Activated naive CD8-positive, alpha-beta T cell treated with anti-CD3 and anti-CD28 coated beads for 36 hours (primary cell): ENCODE results near the gene ZBED4. TPM values are rescaled to one million over a fixed set of nuclear protein-coding genes. Genes with fewer than 3 reads are reported as not detected.

Experiments used
- DNase-seq: peaks from one replicate; pipeline ENCODE4 v3.0.0; 2021
- H3K27ac Mint-ChIP-seq: one replicate; pipeline ENCODE4 v1.8.0; 2022; ENCODE audit warnings: mild to moderate bottlenecking, moderate library complexity, mixed read lengths
- H3K27me3 Mint-ChIP-seq: one replicate; pipeline ENCODE4 v1.8.0; 2022; ENCODE audit warnings: mild to moderate bottlenecking, mixed read lengths
- H3K36me3 Mint-ChIP-seq: one replicate; pipeline ENCODE4 v1.8.0; 2021; ENCODE audit warnings: mild to moderate bottlenecking, mixed read lengths
- H3K4me1 Mint-ChIP-seq: one replicate; pipeline ENCODE4 v1.8.0; 2021; ENCODE audit warnings: mixed read lengths
- H3K4me3 Mint-ChIP-seq: one replicate; pipeline ENCODE4 v1.8.0; 2022; ENCODE audit warnings: mild to moderate bottlenecking, moderate library complexity, mixed read lengths
- H3K9me3 Mint-ChIP-seq: one replicate; pipeline ENCODE4 v1.8.0; 2022; ENCODE audit warnings: mixed read lengths
- total RNA-seq, 2 experiments: library from RNA; stranded (reverse); gene quantifications; one replicate each; pipeline ENCODE4 v1.2.3, GENCODE V29; 2021

ZBED4 gene
- total RNA-seq, 2 experiments from 2014 or later = 20.6 to 20.7 TPM

DNA sequence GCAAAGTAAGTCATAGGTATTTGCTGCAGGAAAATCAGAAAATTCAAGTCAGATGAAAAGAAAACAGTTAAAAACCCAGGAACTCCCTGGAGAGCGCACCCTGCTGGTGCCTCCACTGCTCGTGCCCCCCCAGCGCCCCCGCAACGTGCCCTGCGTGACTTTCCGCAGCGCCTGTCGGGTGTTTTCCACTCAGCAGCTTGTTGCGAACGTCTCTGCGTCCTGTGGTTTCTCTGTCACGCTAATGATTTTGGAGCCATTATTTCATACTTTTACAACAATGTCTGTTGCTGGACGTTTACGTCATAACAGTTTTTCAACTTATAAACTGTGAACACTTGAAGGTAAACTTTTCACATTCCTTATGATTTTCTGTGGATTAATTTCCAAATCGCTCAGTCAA is 69.8 kb downstream of the ZBED4 start:
- H3K27me3 Mint-ChIP-seq = no peaks in the 10 kb centered on the region
- H3K27ac Mint-ChIP-seq = peak overlapping the region; percentile 25
- no peak overlapping the region for H3K4me3 Mint-ChIP-seq
- no peaks in the 10 kb centered on the region for H3K9me3 Mint-ChIP-seq
- peaks cover 19% of the 10 kb centered on the region for H3K36me3 Mint-ChIP-seq
- H3K4me1 Mint-ChIP-seq = peaks cover 28% of the 10 kb centered on the region
- DNase-seq = peak; percentile 28

DNA sequence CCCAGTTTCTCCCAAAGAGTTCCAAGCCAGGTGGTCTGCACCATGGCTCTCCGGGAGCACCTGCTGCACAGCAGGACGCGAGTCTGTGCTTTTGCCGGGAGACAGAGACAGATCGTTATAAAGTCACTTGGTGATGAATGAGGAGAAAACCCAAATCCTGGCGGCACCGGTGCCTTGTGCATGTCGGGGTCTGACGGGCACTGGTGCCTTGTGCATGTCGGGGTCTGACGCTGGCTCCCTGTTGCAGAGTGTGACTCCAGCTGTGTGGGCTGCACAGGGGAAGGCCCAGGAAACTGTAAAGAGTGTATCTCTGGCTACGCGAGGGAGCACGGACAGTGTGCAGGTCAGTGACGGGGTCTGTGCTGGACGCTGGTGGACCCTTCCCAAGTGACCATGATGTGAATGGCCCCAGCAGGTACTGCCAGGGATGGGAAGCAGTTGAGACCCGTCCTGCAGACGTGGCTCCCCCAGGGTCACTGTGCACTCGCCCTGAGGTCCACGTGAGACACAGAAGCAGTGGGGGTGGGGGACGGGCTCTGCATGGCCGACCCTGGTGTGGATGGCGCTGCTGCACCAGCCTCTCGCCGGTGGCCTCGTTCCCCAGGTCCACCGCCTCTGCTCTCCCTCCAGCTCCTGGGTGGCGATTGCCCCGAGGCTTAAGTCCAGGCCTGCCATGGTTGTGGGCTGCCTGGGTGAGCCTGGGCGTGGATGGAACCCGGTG is 70.6 kb downstream of the ZBED4 start:
- Mint-ChIP-seq H3K9me3 (no peaks in the 10 kb centered on the region), H3K27ac (peak overlapping the region; percentile 98), H3K36me3 (peaks cover 19% of the 10 kb centered on the region), H3K4me3 (no peak overlapping the region), H3K4me1 (peaks cover 28% of the 10 kb centered on the region), H3K27me3 (no peaks in the 10 kb centered on the region)
- DNase-seq = no peak

DNA sequence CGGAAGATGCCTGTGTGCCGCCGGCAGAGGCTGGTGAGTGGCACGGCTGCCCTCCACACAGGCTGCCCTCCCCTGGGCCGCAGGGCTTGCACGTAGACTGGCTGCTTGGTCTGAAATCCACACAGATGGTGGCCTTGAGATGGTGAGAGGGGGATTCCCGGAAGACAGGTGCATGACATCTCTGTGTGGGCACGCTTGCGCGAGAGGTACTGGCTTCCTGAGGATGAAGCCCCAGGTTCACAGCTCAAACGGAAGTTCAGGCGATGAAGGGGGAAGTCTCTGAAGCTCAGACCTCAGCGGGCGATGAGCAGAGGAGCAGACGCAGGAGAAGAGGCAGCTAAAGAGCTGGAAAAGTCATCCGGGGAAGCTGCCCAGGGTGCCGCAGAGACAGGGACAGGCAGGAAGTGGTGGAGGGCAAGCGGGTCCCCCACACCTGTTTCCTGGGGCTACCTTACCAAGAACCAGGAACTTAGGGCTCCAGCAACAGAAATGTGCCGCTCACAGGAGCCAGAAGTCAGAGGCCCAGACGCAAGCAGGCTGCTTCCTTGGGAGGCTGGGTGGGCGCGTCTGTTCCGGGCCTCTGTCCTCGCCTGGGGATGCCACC is 72.0 kb downstream of the ZBED4 start:
- H3K27me3 Mint-ChIP-seq = no peaks in the 10 kb centered on the region
- H3K27ac Mint-ChIP-seq = peak overlapping the region; percentile 98
- no peaks in the 10 kb centered on the region for H3K9me3 Mint-ChIP-seq
- H3K36me3 Mint-ChIP-seq = peaks cover 17% of the 10 kb centered on the region
- H3K4me3 Mint-ChIP-seq = peak overlapping the region; percentile 75
- H3K4me1 Mint-ChIP-seq = peaks cover 26% of the 10 kb centered on the region
- DNase-seq = peak; percentile 68

DNA sequence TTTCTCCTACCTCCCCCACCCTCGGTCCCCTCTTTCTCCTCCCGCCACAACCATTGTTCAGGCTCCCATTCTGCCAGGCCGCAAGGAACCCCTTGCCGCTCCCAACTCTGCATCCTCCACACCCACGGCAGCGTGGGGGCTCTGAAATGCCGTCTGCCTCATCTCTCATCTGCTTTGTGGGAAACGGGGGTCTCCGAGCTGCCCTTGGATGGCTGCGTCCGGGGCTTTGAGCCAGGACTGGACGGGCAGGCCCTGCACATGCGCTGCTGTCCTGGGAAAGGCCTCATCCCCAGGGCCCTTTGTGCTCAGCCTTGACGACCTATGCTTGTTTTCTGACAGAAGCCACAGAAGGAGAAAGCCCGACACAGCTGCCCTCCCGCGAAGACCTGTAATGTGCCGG is 73.3 kb downstream of the ZBED4 start:
- Mint-ChIP-seq H3K27ac (peak overlapping the region; percentile 78), H3K27me3 (no peaks in the 10 kb centered on the region), H3K4me3 (no peak overlapping the region), H3K36me3 (peaks cover 17% of the 10 kb centered on the region), H3K4me1 (peaks cover 35% of the 10 kb centered on the region), H3K9me3 (no peaks in the 10 kb centered on the region)
- no peak for DNase-seq

DNA sequence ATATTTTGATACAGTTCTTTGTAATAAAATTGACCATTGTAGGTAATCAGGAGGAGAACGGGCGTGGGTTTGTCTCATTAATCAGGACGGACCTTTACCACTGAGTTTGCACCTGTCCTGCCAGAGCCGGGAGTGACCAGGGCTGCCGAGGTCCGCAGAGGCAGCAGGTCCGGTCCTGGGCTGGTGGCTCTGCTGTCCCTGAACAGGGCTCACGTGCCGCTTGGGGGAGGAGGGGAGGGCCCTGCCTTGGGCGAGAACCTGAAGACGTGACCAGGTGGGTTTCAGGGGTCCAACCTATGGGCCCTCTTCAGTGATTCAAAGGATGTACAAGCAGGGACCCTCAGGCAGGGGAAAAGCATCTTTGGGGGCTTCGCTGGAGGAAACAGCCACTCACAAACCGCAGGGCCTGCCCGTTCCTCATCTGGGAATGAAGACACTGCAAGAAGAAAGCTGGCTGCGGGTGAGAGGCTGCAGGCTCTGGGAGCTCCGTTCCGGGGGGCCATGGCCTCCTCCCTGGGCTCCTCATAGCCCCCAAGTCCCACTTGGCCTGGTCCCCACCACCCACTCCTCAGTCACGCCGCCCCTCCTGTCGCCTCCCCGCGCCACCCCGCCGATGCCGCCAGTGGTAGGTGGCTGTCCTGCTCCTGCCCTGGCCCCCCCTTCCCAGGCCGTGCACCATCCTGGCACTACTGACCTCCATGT is 74.0 kb downstream of the ZBED4 start:
- no peaks in the 10 kb centered on the region for H3K9me3 Mint-ChIP-seq
- peaks cover 35% of the 10 kb centered on the region for H3K4me1 Mint-ChIP-seq
- H3K36me3 Mint-ChIP-seq = peaks cover 17% of the 10 kb centered on the region
- DNase-seq = no peak
- H3K27ac Mint-ChIP-seq = no peak overlapping the region
- H3K27me3 Mint-ChIP-seq = no peaks in the 10 kb centered on the region
- H3K4me3 Mint-ChIP-seq = no peak overlapping the region

DNA sequence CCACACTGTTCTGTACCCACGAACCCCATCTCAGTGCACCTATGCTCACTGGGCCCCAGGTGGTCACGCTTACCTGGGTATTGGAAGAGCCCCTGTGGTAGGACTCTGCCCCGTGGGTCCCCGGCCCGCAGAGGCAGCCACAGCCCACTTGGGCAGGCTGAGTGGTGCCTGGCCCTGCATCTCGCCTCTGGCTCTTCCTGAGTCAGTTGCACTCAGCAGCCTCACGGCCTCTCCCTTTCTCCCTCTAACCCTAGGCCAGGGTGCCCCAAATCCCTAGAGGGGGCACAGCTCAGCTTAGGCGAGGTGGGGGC is 74.5 kb downstream of the ZBED4 start:
- no peaks in the 10 kb centered on the region for H3K9me3 Mint-ChIP-seq
- no peak overlapping the region for H3K4me3 Mint-ChIP-seq
- peaks cover 18% of the 10 kb centered on the region for H3K36me3 Mint-ChIP-seq
- peaks cover 39% of the 10 kb centered on the region for H3K4me1 Mint-ChIP-seq
- no peak for DNase-seq
- H3K27ac Mint-ChIP-seq = no peak overlapping the region
- H3K27me3 Mint-ChIP-seq = no peaks in the 10 kb centered on the region

DNA sequence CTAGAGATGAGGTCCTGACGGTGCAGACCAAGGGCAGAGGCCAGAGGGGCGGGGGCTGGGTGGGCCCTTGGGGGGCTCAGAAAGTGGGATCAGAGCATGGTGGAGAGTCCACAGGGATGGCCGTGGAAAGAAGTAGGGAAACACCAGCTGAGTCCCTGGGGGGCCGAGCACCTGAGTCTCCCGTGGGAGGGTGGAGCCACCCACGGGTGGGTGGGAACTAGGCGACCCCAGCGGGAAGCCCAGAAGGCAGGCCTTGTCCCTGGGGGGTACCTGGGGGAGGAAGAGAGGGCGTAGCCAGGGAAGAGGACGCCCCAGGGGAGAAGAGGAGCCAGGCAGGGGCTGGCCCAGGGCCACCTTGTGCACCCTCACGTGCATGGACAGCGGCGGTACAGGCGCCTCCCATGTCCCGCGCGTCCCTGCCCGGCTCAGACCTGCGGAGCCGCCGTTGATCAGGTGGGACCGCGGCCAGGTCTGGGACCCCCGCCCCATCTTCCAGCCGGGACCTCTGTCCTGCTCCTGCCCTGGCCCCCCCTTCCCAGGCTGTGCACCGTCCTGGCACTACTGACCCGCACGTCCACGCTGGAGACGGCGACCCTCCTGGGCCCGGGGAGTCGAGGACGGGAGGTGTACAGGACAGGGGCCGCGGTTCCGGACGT is 75.0 kb downstream of the ZBED4 start:
- no peak overlapping the region for H3K27ac Mint-ChIP-seq
- peaks cover 18% of the 10 kb centered on the region for H3K36me3 Mint-ChIP-seq
- H3K27me3 Mint-ChIP-seq = no peaks in the 10 kb centered on the region
- H3K9me3 Mint-ChIP-seq = no peaks in the 10 kb centered on the region
- DNase-seq = no peak
- peaks cover 38% of the 10 kb centered on the region for H3K4me1 Mint-ChIP-seq
- H3K4me3 Mint-ChIP-seq = no peak overlapping the region

DNA sequence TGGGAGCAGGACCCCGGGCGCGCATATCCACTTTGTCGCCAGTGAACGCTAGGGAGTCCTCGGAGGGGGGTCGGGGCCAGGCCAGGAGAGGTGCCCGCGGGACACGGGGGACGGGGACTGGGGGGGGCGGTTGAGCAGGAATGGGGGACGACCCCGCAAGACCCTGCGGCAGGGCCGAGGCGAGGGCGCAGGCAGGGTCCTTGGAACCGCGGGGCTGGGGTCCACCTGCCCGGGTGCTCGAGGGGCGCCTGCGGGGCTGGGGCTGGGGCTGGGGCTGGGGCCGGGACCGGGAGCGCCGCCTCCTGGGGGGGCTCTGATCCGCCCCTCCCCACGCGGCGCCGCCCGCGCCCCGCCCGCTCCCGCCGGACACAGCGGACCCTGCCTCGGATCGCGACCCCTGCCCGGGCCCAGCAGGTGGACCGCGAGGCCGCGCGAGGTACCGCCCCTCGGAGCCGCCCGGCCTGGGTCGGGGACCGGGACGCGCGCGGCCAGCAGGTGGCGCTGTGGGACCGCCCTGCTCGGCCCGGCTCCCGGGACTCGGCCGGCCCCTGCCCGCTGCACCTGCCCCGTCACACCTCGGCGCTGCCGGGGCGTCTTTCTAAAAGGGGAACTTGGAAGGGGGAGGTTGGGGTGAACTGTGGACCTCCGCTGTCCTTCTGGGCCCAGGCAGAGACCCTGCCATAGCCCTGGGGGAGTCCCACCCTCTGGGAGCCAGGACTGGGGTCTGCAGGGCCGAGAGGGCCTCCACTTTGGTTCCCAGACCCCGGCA is 75.8 kb downstream of the ZBED4 start:
- Mint-ChIP-seq H3K4me1 (peaks cover 38% of the 10 kb centered on the region), H3K36me3 (peaks cover 15% of the 10 kb centered on the region), H3K9me3 (no peaks in the 10 kb centered on the region), H3K27me3 (no peaks in the 10 kb centered on the region), H3K27ac (no peak overlapping the region), H3K4me3 (no peak overlapping the region)
- peak; percentile 88 for DNase-seq

DNA sequence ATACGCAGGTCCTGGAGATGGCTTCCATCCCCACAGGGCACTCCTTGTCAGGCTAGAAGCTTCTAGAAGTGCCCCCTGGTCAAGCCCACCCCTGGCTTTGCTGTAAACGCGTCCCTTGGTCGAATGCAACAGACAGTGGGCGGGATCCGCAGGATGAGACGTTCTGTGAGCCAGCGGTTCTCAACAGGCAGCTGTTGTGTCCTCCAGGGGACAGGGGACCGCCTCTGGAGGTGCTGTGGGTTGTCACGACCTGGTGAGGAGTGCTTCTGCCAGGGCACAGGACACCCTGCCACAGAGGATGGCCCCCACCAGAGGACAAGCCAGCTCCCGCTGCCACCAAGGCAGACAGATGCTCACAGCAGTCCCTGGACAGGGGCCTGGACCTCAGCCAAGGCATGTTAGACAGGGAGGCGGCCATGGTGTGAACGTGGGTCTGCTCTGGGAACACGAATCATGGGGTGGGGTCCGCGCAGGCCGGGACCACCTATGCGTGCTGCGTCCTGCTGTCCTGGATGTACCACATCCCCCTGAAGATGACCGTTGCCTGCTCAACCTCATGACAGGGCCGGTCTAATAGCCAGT is 76.4 kb downstream of the ZBED4 start:
- H3K27ac Mint-ChIP-seq = no peak overlapping the region
- no peaks in the 10 kb centered on the region for H3K27me3 Mint-ChIP-seq
- peaks cover 37% of the 10 kb centered on the region for H3K4me1 Mint-ChIP-seq
- peaks cover 14% of the 10 kb centered on the region for H3K36me3 Mint-ChIP-seq
- DNase-seq = no peak
- H3K9me3 Mint-ChIP-seq = no peaks in the 10 kb centered on the region
- H3K4me3 Mint-ChIP-seq = peak overlapping the region; percentile 18

DNA sequence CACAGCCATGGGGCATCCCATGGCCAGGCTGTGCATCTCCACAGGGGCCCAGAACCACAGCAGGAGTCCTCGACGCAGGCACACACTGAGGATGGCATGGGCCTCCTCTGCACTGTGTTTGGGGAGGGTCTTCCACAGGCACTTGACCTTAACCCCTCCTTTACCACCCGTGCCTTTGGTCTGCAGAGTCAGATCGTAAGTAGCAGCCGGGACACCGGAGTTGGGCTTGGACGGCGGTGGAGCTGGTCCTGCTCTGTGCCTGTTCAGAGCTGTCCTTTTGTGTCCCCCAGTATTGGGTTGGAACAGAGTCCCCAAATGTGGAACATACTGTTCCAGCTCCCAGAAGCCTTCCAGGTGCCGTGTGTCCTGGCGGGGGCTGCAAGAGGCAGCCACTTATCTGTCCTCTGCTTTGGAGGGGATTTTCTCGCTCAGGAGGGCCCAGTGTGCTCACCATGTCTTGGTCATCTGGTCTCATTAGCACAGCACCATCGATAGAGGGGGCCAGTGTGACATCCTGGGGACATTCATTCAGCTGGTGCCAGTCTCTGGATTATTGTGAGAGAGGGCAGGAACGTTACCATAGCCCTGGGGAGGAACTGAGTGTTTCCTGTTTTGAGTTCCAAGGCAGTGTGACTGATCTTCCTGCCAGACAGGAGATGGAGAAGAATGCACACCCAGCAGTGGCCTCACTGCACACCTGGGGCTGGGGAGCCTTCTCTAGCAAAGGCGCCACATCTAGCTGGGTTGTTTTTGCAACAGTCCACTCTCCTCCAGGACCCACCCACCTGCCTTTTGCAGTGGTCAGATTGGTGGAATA is 77.2 kb downstream of the ZBED4 start:
- no peak overlapping the region for H3K4me3 Mint-ChIP-seq
- H3K36me3 Mint-ChIP-seq = peaks cover 7% of the 10 kb centered on the region
- DNase-seq = peak; percentile 57
- no peak overlapping the region for H3K27ac Mint-ChIP-seq
- no peaks in the 10 kb centered on the region for H3K9me3 Mint-ChIP-seq
- peaks cover 31% of the 10 kb centered on the region for H3K4me1 Mint-ChIP-seq
- H3K27me3 Mint-ChIP-seq = no peaks in the 10 kb centered on the region

DNA sequence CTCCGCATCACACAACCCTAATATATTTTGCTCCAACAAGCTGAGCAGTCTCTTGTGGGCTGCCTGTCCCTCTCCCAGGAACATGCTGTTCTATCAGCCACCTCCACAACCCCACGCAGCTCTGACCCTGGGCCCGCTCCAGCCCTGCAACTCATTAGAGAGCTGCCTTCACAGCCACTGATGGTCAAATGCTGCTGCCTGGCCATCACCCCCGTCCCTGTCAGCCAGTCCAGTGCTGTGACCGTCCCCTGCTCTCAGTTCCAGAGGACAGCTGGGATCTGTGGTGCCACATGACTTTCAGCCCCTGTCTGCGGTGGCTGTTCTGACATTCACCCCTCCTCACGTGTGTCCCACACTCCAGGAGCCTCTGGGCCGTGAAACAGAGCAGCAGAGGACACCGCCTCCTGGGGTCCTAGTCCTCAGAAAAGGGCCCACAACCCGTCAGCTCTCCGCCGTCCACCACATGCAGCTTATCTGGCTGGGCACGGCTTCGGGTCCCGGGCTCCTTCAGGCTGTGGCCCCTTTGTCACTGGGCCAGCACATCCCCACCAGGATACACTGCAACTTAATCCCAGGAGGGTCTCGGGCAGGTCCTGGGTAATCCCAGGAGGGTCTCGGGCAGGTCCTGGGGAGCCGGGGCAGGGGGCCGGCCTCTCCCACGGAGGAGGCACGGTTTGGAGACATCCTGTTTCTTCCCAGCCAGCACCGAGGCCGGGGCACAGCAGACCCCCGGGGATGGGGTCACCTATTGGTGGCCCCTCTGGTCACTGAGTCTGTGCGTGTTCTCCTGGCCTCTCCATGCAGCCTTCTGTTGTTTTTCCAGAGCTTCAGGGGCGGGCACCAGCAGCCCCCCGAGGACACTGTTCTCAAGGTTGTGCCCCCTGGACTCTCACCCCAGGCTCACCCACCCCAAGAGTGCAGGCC is 79.9 kb downstream of the ZBED4 start:
- peaks cover 28% of the 10 kb centered on the region for H3K4me1 Mint-ChIP-seq
- H3K4me3 Mint-ChIP-seq = peak overlapping the region; percentile 29
- H3K27ac Mint-ChIP-seq = peak overlapping the region; percentile 37
- no peak for DNase-seq
- H3K27me3 Mint-ChIP-seq = no peaks in the 10 kb centered on the region
- H3K36me3 Mint-ChIP-seq = peaks cover 1% of the 10 kb centered on the region
- H3K9me3 Mint-ChIP-seq = no peaks in the 10 kb centered on the region

DNA sequence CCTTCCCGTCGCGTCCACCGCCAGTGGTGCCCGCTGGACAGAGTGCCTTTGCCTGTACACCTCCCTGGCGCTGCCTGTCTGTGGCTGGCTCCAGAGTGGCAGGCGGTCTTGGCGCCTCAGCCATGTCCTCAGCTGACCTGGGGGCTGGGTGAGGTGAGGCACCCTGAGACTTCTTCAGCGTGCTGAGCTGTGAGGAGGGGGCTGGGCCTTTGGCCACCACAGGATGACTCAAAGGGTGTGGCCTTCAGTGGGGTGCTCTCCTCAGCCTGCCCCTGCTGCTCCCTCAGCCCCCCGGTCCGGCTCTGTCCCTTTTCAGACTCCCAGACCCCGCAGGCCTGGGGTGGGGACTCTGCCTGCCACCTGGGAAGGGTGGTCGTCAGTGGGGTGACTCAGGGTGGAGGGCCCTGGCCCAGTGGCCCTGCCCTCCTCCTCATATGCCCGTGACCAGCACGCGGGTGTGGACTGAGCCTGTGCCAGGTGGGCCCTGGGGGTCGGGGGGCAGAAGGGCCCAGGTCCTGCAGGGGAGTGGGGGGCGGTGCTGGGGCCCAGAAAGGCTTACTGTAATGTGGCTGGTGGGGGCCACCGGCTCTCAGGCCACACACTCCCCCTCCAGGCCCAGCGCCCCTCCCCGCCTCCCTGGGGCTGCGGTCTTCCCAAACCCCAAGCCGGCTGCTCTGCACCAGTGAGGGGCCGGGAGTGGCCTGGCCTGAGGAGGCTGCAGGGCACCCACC is 80.7 kb downstream of the ZBED4 start:
- peaks cover 28% of the 10 kb centered on the region for H3K4me1 Mint-ChIP-seq

More for the DNA sequence above, 80.7 kb downstream of the ZBED4 start:
- Mint-ChIP-seq H3K36me3 (peaks cover 1% of the 10 kb centered on the region), H3K27me3 (no peaks in the 10 kb centered on the region), H3K9me3 (no peaks in the 10 kb centered on the region), H3K27ac (peak overlapping the region; percentile 25), H3K4me3 (peak overlapping the region; percentile 70)
- DNase-seq = no peak
